ENCODE measurements around the gene SLC45A1. TPM values are rescaled to one million over a fixed set of nuclear protein-coding genes. Genes with fewer than 3 reads are reported as not detected.

SLC45A1 gene
- total RNA-seq, 1 experiment from 2014 or later: 13.8 TPM

DNA sequence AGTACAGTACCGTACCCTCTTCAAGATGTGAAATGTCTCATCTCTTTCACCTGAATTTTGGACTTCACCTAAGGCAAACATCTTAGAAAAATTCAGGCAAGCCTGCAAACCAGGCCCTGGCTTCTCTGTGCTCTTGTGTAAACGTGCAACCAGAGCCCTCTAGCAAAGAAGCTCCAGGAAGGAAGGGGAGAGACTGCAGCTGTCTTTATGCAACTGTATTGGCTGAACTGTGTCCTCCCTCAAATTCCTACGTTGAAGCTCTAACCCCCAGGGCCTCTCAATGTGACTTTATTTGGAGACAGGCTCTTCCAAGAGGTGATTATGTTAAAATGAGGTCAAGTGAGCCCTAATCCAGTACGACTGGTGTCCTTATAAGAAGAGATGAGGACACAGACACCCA, 60.3 kb downstream of the SLC45A1 start:
- H3K9ac ChIP-seq (ENCODE audit: low read length): no peak overlapping the region
- ChIA-PET CTCF (no interaction called here), RAD21 (ENCODE audit: low non-redundant PET in 1 of 2, low total read pairs in 2 of 2, uncharacterized antibody in 2 of 2, unreplicated experiment in 2 of 2) (no interaction called here), POLR2A (no interaction called here)
- H3K4me1 ChIP-seq (ENCODE audit: control insufficient read depth in 1 of 2, insufficient read depth in 2 of 2, low read length in 2 of 2): peaks cover 2 to 9% of the 10 kb centered on the region in 2 experiments; a peak in 2 of 4 replicates
- TF ChIP-seq, protein P1, sequence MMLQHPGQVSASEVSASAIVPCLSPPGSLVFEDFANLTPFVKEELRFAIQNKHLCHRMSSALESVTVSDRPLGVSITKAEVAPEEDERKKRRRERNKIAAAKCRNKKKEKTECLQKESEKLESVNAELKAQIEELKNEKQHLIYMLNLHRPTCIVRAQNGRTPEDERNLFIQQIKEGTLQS (IDR thresholded peaks at IDR 0.05): no peak
- no peak for TF ChIP-seq ZNF274 (IDR thresholded peaks at IDR 0.05; ENCODE audit: low read depth, low read length)
- TF ChIP-seq EZH2 (IDR thresholded peaks at IDR 0.05): no peak
- TF ChIP-seq POLR2AphosphoS5 (IDR thresholded peaks at IDR 0.05; ENCODE audit: low read depth, low read length): no peak
- TF ChIP-seq TCF7L2 (IDR thresholded peaks at IDR 0.05; ENCODE audit: borderline replicate concordance, extremely low read depth, insufficient read depth, insufficient read length): no peak
- no peak for TF ChIP-seq ELF1 (IDR thresholded peaks at IDR 0.05; ENCODE audit: borderline replicate concordance, low read depth)
- no peak for TF ChIP-seq RAD21 (IDR thresholded peaks at IDR 0.05; ENCODE audit: low read depth)
- TF ChIP-seq EGR1 (IDR thresholded peaks at IDR 0.05; ENCODE audit: low read depth): no peak
- no peak for TF ChIP-seq YY1 (IDR thresholded peaks at IDR 0.05; ENCODE audit: extremely low read depth, insufficient replicate concordance, low read depth, low read length)
- TF ChIP-seq SP1 (IDR thresholded peaks at IDR 0.05; ENCODE audit: low read depth): no peak
- TF ChIP-seq JUND (IDR thresholded peaks at IDR 0.05): no peak
- no peak for TF ChIP-seq POLR2A (IDR thresholded peaks at IDR 0.05; ENCODE audit: borderline replicate concordance, extremely low read depth, insufficient read depth, insufficient read length)
- no peak for TF ChIP-seq CEBPB (IDR thresholded peaks at IDR 0.05; ENCODE audit: low read depth)
- no peak for TF ChIP-seq ZFX (IDR thresholded peaks at IDR 0.05)
- H3K27ac ChIP-seq (ENCODE audit: low read depth, low read length): no peak overlapping the region
- H3K9me3 ChIP-seq (ENCODE audit: control insufficient read depth in 1 of 2, insufficient read depth in 1 of 2, low read depth in 1 of 2, low read length in 2 of 2): no peaks in the 10 kb centered on the region
- no peak overlapping the region for H2AFZ ChIP-seq (ENCODE audit: low read depth, low read length, poor library complexity, severe bottlenecking)
- no TSS peak for BruUV-seq (replicated peaks)
- H4K20me1 ChIP-seq (ENCODE audit: insufficient read depth): no peaks in the 10 kb centered on the region
- H3K27me3 ChIP-seq (ENCODE audit: insufficient read depth, low read length): no peaks in the 10 kb centered on the region
- intact Hi-C loops (cut with micrococcal nuclease): loop anchor here (10.0 kb wide), 1 partner anchor 197 kb away; no protein-coding TSS in a partner anchor
- no peak for ATAC-seq
- H3K4me3 ChIP-seq (replicated peaks in 1 of 2; ENCODE audit: low read depth in 1 of 2, low read length in 2 of 2): no peak overlapping the region
- no peaks in the 10 kb centered on the region for H3K36me3 ChIP-seq (ENCODE audit: control insufficient read depth in 1 of 2, insufficient read depth in 2 of 2, low read length in 2 of 2)
- H3K4me2 ChIP-seq (ENCODE audit: low read length): no peak overlapping the region
- H3K79me2 ChIP-seq (ENCODE audit: insufficient read depth, low read length): no peaks in the 10 kb centered on the region
- H3K9me2 ChIP-seq (ENCODE audit: insufficient read depth): no peaks in the 10 kb centered on the region
- DNase-seq (ENCODE audit: low read depth, low spot score): no peak

All from HCT116 (cell line).